ENCODE results near the gene EFNA2.

The EFNA2 gene

DNA sequence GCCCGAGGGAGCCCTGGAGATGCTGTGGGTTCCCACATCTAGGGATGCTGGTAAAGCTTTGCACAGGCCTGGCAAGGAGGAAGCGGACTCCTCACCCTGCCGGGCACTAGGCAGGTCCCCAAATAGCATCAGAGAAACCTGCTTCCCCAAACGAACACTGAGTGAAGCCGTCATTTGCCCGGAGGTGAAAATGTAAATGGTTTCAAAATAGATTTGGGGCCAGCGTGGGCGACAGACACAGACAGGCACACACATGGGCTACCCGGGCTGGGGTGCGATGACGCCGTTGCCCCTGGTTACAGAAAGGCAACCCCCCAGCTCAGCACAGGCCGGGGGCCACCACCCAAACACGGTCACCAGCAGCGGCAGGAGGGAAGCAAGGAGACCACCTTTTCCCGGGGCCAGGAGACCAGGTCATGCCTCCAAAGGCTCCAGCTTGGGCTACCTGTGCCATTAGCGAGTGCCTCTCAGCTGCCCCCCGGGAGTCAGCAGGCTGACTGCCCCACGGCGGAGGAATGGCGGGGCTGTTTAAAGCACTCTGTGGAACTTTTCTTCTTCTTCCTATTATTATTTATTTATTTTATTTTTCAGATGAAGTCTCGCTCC, 50.5 kb downstream of the EFNA2 start:
- no peak for TF ChIP-seq CTCF (IDR thresholded peaks at IDR 0.05; ENCODE audit: insufficient read depth, low read depth, low read length, missing control alignments)

GRCh38 chr19:1340681-1341469, 55.2 kb downstream of the EFNA2 start:
- TF ChIP-seq CTCF (IDR thresholded peaks at IDR 0.05; ENCODE audit: insufficient read depth, low read depth, low read length, missing control alignments): no peak
- no peak for DNase-seq (ENCODE audit: low read depth)
- no peak overlapping the region for H3K4me3 ChIP-seq (ENCODE audit: low read length)

More for the DNA sequence above, 50.5 kb downstream of the EFNA2 start:
- H3K4me3 ChIP-seq (ENCODE audit: low read length): no peak overlapping the region
- no peak for DNase-seq (ENCODE audit: low read depth)

DNA sequence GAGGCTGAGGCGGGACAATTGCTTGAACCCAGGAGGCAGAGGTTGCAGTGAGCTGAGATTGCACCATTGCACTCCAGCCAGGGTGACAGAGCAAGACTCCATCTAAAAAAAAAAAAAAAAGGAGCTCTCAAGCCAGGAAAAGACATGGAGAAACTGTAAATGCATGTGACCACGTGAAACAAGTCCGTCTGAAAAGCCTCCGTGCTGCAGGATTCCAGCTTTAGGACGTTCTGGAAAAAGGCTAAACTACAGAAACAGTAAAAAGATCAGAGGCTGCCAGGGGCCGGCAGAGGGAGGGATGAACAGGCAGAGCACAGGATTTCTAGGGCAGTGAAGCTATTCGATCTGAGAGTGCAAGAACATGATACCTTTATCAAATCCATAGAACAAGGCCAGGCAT, 57.4 kb downstream of the EFNA2 start:
- no peak for DNase-seq (ENCODE audit: low read depth)
- no peak for TF ChIP-seq CTCF (IDR thresholded peaks at IDR 0.05; ENCODE audit: insufficient read depth, low read depth, low read length, missing control alignments)
- H3K4me3 ChIP-seq (ENCODE audit: low read length): no peak overlapping the region

DNA sequence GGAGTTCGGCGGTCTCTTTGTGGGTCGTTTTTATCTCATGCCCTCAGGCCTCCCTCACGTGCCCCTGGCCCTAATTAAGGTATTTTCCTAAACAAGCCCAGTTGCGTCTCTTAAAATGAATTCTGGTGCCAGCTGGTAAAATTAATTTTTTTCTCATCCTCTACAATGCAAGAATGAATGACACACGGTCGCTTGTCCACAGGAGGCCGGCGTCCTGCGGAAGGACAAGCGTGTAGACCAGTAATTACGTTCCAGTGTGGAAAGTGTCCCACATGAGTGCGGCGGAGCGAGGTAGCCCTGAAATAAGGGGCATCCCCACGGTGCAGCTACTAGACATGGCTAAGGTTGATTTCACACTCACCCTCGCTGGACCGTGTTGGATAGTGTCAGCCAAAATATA, 63.5 kb downstream of the EFNA2 start:
- no peak overlapping the region for H3K4me3 ChIP-seq (ENCODE audit: low read length)
- no peak for TF ChIP-seq CTCF (IDR thresholded peaks at IDR 0.05; ENCODE audit: insufficient read depth, low read depth, low read length, missing control alignments)
- no peak for DNase-seq (ENCODE audit: low read depth)

- no peak for TF ChIP-seq CTCF (IDR thresholded peaks at IDR 0.05; ENCODE audit: insufficient read depth, low read depth, low read length, missing control alignments)
- DNase-seq (ENCODE audit: low read depth): no peak
- no peak overlapping the region for H3K4me3 ChIP-seq (ENCODE audit: low read length)
Observed at GRCh38 chr19:1350867-1351266, 65.2 kb downstream of the EFNA2 start.
